HG03354 (cell line): ENCODE measurements around the gene LMAN1L.

Source experiments
- ATAC-seq: cut with Tn5 transposase; IDR thresholded peaks from one replicate; pipeline ENCODE4 v1.9.1; 2021; ENCODE audit warnings: mild to moderate bottlenecking; ENCODE audit not compliant: unreplicated experiment, poor library complexity, severe bottlenecking

The LMAN1L gene

GRCh38 chr15:74845581-74845980 is 32.9 kb downstream of the LMAN1L start:
- no peak for ATAC-seq

GRCh38 chr15:74847432-74847831 is 34.8 kb downstream of the LMAN1L start:
- ATAC-seq: no peak

- ATAC-seq: no peak
These were observed 37.8 kb downstream of the LMAN1L start for GRCh38 chr15:74850393-74850792.

- ATAC-seq: no peak
These were observed 39.3 kb downstream of the LMAN1L start for GRCh38 chr15:74851960-74852359.

GRCh38 chr15:74854453-74855022 is 41.9 kb downstream of the LMAN1L start:
- no peak for ATAC-seq

- no peak for ATAC-seq
These were observed 43.2 kb downstream of the LMAN1L start for GRCh38 chr15:74855857-74856256.

GRCh38 chr15:74856537-74856936 is 43.9 kb downstream of the LMAN1L start:
- no peak for ATAC-seq

GRCh38 chr15:74857082-74857655 is 44.5 kb downstream of the LMAN1L start:
- ATAC-seq: peak; percentile 88

- ATAC-seq: no peak
These were observed 45.2 kb downstream of the LMAN1L start for GRCh38 chr15:74857671-74858368.

GRCh38 chr15:74858369-74858740 is 45.7 kb downstream of the LMAN1L start:
- ATAC-seq: no peak

GRCh38 chr15:74863239-74864056 is 50.8 kb downstream of the LMAN1L start:
- no peak for ATAC-seq

- ATAC-seq: no peak
These were observed 51.7 kb downstream of the LMAN1L start for GRCh38 chr15:74864296-74864695.

GRCh38 chr15:74865316-74865715 is 52.7 kb downstream of the LMAN1L start:
- no peak for ATAC-seq

- ATAC-seq: no peak
These were observed 53.5 kb downstream of the LMAN1L start for GRCh38 chr15:74866090-74866489.

GRCh38 chr15:74867466-74868038 is 54.9 kb downstream of the LMAN1L start:
- ATAC-seq: no peak

GRCh38 chr15:74868059-74868458 is 55.4 kb downstream of the LMAN1L start:
- ATAC-seq: no peak

GRCh38 chr15:74869372-74869725 is 56.7 kb downstream of the LMAN1L start:
- ATAC-seq: peak; percentile 2

GRCh38 chr15:74869726-74870407 is 57.2 kb downstream of the LMAN1L start:
- peak; percentile 64 for ATAC-seq

- no peak for ATAC-seq
These were observed 58.0 kb downstream of the LMAN1L start for GRCh38 chr15:74870436-74871215.
